Stimulated activated naive CD8-positive, alpha-beta T cell treated with anti-CD3 and anti-CD28 coated beads, Interleukin-15, Interleukin-2, amounts not matched to agents 100 U/mL and 50 U/mL, for 24 hours (primary cell): ENCODE data around the gene FRS3.
"Not testable (repeated sequence)": the region's sequence is repeated elsewhere in the genome, so short reads cannot be mapped to it uniquely, and the experiment has no call there.

Experiments used
- ATAC-seq: fragments of 150-1000 bp; cut with Tn5 transposase; one replicate; pipeline ENCODE4 v1.10.0; 2021
- DNase-seq: peaks from one replicate; pipeline ENCODE4 v3.0.0; 2021

Gene FRS3

GRCh38 chr6:41769376-41769775, 10.3 kb downstream of the FRS3 start:
- no peak for DNase-seq
- ATAC-seq = no peak

GRCh38 chr6:41768545-41769308, 11.0 kb downstream of the FRS3 start:
- no peak for DNase-seq
- ATAC-seq = no peak

- DNase-seq = no peak
- no peak for ATAC-seq
These were observed 12.4 kb downstream of the FRS3 start for GRCh38 chr6:41767112-41767833.

- ATAC-seq, DNase-seq: not testable (repeated sequence)
These were observed 13.5 kb downstream of the FRS3 start for GRCh38 chr6:41766043-41766664.

GRCh38 chr6:41763470-41763869, 16.2 kb downstream of the FRS3 start:
- no peak for ATAC-seq
- no peak for DNase-seq

GRCh38 chr6:41759905-41760579, 19.7 kb downstream of the FRS3 start:
- DNase-seq = no peak
- no peak for ATAC-seq

- ATAC-seq (no peak), DNase-seq (no peak)
These were observed 20.4 kb downstream of the FRS3 start for GRCh38 chr6:41759106-41759904.

GRCh38 chr6:41758641-41759035, 21.1 kb downstream of the FRS3 start:
- no peak for DNase-seq
- ATAC-seq = no peak

- no peak for ATAC-seq
- DNase-seq = no peak
These were observed 21.6 kb downstream of the FRS3 start for GRCh38 chr6:41757931-41758640.

- ATAC-seq (no peak), DNase-seq (no peak)
These were observed 22.4 kb downstream of the FRS3 start for GRCh38 chr6:41757271-41757670.

- no peak for ATAC-seq
These were observed 23.3 kb downstream of the FRS3 start for GRCh38 chr6:41756354-41756753.

GRCh38 chr6:41755895-41756294, 23.8 kb downstream of the FRS3 start:
- DNase-seq (no peak), ATAC-seq (no peak)

More at GRCh38 chr6:41756354-41756753, 23.3 kb downstream of the FRS3 start:
- DNase-seq = no peak

GRCh38 chr6:41750374-41750773, 29.3 kb downstream of the FRS3 start:
- DNase-seq = no peak
- ATAC-seq = no peak

- ATAC-seq = no peak
- DNase-seq = no peak
These were observed 31.2 kb downstream of the FRS3 start for GRCh38 chr6:41748542-41748941.

GRCh38 chr6:41748102-41748477, 31.6 kb downstream of the FRS3 start:
- ATAC-seq = no peak
- DNase-seq = no peak

- ATAC-seq = no peak
- DNase-seq = no peak
These were observed 32.2 kb downstream of the FRS3 start, which contains the start of gene PGC for GRCh38 chr6:41747256-41748101. TSS of gene PGC (minus strand) at chr6:41747397. CDS start at chr6:41747334, 63 bp downstream.

- ATAC-seq (no peak), DNase-seq (no peak)
These were observed 33.6 kb downstream of the FRS3 start for GRCh38 chr6:41746107-41746506.

GRCh38 chr6:41744236-41744787, 35.4 kb downstream of the FRS3 start:
- ATAC-seq (no peak), DNase-seq (no peak)

GRCh38 chr6:41743406-41744235, 36.1 kb downstream of the FRS3 start:
- DNase-seq (no peak), ATAC-seq (no peak)
